ENCODE results near the gene SLC19A1. TPM values are rescaled to one million over a fixed set of nuclear protein-coding genes. Genes with fewer than 3 reads are reported as not detected.

Gene SLC19A1
- total and polyA plus RNA-seq, 7 donors = 1.4 to 3.8 (median 2.3) TPM

GRCh38 chr21:45448283-45448809, 93.9 kb downstream of the SLC19A1 start:
- no peak overlapping the region for H3K27ac ChIP-seq
- H3K36me3 ChIP-seq (ENCODE audit: insufficient read depth in 1 of 2, low read depth in 1 of 2) = no peaks in the 10 kb centered on the region
- 87 to 89% (median 87%) methylated on average over 20 of the region's 20 CpGs for WGBS, 3 donors
- H3K9me3 ChIP-seq = no peaks in the 10 kb centered on the region
- ATAC-seq (no peak), DNase-seq (peak in 1 of 2 donors; percentile 34)
- TF ChIP-seq CTCF (IDR thresholded peaks at IDR 0.05) = no peak
- no peaks in the 10 kb centered on the region for H3K4me1 ChIP-seq
- peaks cover 0 to 32% (median 2%) of the 10 kb centered on the region in 3 donors for H3K27me3 ChIP-seq (ENCODE audit: insufficient read depth in 3 of 3, low read length in 2 of 3)
- no peak overlapping the region for H3K4me3 ChIP-seq
- intact Hi-C loops (cut with DNase I) = loop anchor here in 1 of 2 donors (5.0 kb wide), 1 partner anchor 296 kb away; no protein-coding TSS in a partner anchor

Other genes starting within 250 kb of the SLC19A1 start
- 10 to 100 TPM; 11.6 to 21.1 (median 15.1) TPM for gene COL18A1, start 137.3 kb downstream of the SLC19A1 start, total RNA-seq
- gene COL18A1, start 137.3 kb downstream of the SLC19A1 start, polyA plus RNA-seq = 10 to 100 TPM in 2 of 3 donors, 1 to 10 TPM in 1; 4.8 to 25.3 (median 11.3) TPM
- gene PCBP3, start 101.3 kb upstream of the SLC19A1 start, total RNA-seq = under 1 TPM; 0.18 to 0.91 (median 0.48) TPM
- gene PCBP3, start 101.3 kb upstream of the SLC19A1 start, polyA plus RNA-seq = under 1 TPM in 2 of 3 donors, not detected in 1; 0.10 to 0.36 TPM